DMS153 (cell line): ENCODE results near the gene DBNL.

Experiments
- DNase-seq: peaks from one replicate; lab custom pipeline; 2025; lab: John Stamatoyannopoulos, UW

Gene DBNL

DNA sequence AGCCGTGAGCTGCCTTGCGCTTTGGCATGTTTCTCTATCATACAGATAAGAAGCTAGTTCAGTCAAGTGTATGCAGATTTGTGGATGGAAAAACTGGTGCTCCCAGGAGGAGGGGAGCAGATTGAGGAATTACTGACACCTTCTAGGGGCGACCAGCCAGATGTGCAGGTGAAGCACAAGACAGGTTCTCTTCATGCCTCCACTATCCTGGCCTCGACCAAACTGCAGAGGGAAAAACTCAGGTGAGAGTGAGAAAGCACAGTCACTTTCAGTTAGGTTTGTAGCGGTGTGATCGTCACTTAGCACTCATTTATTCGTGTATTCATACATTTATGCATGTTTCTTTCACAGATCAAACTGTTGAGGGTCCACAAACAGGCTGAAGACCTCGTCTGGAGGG is 600 bp upstream of the DBNL start:
- no peak for DNase-seq

- DNase-seq = no peak
Measured at GRCh38 chr7:44045226-44046014, 918 bp downstream of the DBNL start.

GRCh38 chr7:44046321-44047061 is 2.0 kb downstream of the DBNL start:
- no peak for DNase-seq

GRCh38 chr7:44048031-44048795 is 3.7 kb downstream of the DBNL start:
- no peak for DNase-seq

GRCh38 chr7:44050121-44050914 is 5.8 kb downstream of the DBNL start:
- DNase-seq = no peak

GRCh38 chr7:44050915-44051560 is 6.5 kb downstream of the DBNL start:
- DNase-seq = no peak

GRCh38 chr7:44051611-44052220 is 7.2 kb downstream of the DBNL start:
- no peak for DNase-seq

DNA sequence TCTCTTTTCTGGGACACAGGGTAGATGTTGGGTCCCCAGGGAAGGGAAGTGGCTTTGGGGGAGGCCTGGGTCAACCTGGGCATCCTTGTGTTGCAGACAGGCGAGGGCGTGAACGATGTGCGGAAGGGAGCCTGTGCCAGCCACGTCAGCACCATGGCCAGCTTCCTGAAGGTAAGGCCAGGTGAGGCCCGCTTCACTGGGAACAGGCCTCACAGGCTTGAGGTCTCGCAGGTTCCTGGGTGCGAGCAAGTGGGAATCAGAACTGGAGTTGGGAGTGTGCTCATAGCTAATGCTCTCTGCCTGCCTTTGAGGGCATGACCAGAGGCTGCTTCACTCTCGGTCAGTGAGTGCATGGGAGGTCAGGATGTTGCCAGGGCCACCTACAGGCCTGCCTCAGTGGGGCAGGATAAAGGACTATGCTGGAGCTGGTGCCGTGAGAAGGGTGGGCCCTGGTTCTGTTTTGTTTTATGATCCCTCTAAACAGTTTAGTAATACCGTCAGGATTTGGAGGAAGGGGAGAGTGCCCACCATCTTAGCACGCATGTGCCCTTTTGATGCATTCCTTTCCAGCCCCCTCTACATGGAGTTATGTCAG is 8.4 kb downstream of the DBNL start:
- DNase-seq = no peak

GRCh38 chr7:44056681-44057080 is 12.2 kb downstream of the DBNL start:
- no peak for DNase-seq

- DNase-seq = no peak
Measured at GRCh38 chr7:44057181-44057848, 12.8 kb downstream of the DBNL start.

DNA sequence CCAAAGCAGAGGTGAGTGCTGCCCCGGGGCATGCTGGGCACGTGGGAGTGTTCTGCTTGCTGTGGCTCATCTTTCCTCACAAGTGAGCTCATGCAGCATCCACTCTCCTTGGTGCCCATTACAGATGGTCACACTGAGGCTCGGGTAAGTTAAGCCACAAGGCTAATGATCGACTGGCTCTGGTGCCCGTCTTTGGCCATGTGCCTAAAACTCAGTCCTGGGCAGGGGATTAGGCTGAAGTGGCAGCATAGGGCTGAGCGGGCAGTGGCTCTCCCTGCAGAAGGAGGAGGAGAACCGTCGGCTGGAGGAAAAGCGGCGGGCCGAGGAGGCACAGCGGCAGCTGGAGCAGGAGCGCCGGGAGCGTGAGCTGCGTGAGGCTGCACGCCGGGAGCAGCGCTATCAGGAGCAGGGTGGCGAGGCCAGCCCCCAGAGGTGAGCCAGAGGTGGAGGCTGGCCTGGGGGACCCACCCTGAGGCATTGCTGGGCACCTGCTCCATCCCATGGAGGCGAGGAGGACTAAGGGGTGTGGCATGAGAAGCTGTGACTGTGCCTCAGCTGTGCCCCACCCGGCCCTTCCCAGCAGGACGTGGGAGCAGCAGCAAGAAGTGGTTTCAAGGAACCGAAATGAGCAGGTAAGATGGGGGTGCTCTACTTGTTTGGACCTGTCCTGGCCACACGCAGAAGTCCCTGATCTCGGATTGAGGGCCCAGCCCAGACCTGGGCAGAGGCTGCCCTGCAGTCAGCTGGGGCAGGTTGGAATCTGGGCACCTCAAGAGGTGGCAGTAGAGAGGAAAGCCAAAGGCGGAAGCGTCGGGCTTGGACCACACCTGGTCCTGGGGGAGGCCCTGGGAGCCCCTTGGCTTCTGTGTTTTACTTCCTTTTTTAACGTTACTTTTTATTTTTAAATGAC is 13.6 kb downstream of the DBNL start:
- DNase-seq = no peak

DNA sequence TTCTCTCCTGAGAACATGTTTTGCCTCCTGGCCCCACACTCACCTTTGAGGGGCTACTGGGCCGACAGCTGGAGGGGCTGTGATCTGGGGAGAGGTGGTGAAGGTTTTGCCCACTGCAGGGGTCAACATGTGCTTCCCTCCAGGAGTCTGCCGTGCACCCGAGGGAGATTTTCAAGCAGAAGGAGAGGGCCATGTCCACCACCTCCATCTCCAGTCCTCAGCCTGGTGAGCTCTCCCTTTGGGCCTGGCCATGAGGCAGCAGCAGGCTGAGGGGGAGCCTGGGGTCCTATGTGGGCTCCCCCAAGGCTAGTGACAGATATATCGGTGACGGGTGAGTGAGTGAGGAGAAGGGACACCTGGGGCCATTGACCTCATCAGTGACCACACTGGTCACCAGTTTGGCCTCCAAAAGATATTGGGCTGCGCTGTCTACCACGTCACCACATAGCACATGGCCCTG is 14.3 kb downstream of the DBNL start:
- no peak for DNase-seq

DNA sequence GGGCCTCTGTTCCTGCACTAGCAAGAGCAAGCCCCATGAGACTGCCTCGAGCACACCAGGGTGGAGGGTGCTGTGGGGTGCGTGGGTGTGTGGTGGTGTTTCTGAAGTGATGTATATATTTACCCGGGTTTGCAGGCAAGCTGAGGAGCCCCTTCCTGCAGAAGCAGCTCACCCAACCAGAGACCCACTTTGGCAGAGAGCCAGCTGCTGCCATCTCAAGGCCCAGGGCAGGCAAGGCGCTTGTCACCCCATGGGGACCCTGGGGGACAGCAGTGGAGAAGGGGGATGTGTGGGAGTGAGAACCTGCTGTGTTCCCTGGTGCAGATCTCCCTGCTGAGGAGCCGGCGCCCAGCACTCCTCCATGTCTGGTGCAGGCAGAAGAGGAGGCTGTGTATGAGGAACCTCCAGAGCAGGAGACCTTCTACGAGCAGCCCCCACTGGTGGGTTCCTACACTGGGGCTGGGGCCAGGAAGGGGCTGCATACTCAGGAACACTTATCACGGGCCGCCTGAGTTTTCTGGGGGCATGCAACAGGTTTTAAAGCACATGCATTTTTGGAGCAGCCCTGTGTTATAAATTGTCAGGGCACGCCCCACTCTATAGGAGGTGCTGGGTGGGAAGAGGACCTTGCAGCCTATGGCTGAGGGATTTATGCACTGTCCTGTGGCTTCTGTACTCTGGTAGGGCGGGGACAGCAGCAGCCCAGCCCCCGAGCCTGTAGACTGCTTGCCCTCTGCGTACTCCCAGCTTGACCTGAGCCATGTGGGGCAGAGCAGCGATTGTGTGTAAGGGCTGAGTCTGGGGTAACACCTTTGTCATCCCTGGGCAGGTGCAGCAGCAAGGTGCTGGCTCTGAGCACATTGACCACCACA is 15.0 kb downstream of the DBNL start:
- DNase-seq = no peak

GRCh38 chr7:44060091-44060947 is 15.8 kb downstream of the DBNL start:
- DNase-seq = no peak

DNA sequence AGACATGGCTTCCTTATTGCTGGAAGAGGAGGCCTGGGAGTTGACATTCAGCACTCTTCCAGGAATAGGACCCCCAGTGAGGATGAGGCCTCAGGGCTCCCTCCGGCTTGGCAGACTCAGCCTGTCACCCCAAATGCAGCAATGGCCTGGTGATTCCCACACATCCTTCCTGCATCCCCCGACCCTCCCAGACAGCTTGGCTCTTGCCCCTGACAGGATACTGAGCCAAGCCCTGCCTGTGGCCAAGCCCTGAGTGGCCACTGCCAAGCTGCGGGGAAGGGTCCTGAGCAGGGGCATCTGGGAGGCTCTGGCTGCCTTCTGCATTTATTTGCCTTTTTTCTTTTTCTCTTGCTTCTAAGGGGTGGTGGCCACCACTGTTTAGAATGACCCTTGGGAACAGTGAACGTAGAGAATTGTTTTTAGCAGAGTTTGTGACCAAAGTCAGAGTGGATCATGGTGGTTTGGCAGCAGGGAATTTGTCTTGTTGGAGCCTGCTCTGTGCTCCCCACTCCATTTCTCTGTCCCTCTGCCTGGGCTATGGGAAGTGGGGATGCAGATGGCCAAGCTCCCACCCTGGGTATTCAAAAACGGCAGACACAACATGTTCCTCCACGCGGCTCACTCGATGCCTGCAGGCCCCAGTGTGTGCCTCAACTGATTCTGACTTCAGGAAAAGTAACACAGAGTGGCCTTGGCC is 16.6 kb downstream of the DBNL start:
- no peak for DNase-seq

- no peak for DNase-seq
Measured at GRCh38 chr7:44061645-44062179, 17.2 kb downstream of the DBNL start.
